ENCODE results near the gene PELO.

The PELO gene

DNA sequence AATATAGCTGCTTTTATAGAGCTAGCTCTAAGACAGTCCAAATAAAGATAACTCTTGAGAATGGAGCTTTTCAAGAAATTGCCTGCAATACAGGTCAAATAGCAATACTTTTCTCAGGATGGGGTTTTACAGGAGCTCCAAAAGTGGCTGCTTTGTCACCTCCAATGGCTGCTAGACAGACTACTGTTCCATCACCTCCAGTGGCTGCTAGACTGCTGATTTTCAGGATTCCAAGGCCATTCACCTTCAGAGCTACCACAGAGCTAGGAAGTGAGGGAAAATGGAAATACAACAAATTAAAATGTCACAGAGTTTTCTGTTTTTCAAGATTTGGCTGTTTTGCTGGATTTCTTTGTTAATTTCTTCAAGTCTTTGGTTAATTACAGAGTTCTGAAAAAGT lies 8.5 kb upstream of the PELO start:
- H3K4me3 ChIP-seq (ENCODE audit: low read depth, low read length): no peak overlapping the region
- TF ChIP-seq, protein P1, sequence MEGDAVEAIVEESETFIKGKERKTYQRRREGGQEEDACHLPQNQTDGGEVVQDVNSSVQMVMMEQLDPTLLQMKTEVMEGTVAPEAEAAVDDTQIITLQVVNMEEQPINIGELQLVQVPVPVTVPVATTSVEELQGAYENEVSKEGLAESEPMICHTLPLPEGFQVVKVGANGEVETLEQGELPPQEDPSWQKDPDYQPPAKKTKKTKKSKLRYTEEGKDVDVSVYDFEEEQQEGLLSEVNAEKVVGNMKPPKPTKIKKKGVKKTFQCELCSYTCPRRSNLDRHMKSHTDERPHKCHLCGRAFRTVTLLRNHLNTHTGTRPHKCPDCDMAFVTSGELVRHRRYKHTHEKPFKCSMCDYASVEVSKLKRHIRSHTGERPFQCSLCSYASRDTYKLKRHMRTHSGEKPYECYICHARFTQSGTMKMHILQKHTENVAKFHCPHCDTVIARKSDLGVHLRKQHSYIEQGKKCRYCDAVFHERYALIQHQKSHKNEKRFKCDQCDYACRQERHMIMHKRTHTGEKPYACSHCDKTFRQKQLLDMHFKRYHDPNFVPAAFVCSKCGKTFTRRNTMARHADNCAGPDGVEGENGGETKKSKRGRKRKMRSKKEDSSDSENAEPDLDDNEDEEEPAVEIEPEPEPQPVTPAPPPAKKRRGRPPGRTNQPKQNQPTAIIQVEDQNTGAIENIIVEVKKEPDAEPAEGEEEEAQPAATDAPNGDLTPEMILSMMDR (IDR thresholded peaks at IDR 0.05; ENCODE audit: low read depth, low read length, missing control alignments): no peak
- no peak for DNase-seq (ENCODE audit: low read depth)

DNA sequence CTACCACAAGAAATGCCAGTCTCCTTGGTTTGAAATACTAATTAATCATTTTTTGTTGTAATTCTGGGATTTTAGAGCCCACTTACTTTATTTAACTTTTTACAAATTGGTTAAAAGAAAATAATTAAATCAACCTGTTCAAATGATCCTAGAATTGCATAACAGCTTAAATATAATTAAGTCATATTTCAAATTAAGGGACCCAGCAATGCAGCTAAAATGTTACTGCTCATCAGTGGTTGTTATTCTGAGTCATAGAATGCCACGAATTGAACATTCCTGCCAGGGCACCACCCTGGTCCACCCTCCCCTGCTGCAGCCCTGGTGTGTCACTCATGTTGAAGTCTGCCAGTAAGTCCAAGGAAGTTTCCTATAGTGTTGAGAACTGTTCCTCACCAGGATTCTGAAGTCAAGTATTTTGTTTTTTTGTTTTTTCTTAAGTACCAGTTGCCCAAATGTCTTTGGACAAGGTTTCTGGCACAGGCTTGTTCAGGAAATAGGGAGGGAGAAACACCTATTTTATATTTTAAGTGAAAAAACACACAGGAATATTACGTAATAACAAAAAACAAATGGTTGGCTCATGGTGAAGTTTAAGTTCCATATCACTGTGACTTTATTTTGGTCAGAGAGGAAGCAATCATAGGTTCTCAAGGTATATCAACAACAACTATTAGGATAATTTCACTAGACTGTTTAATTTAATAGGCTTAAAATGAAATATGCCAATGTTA lies 4.3 kb upstream of the PELO start:
- H3K4me3 ChIP-seq (ENCODE audit: low read depth, low read length): no peak overlapping the region
- TF ChIP-seq, protein P1 (IDR thresholded peaks at IDR 0.05; ENCODE audit: low read depth, low read length, missing control alignments): no peak
- no peak for DNase-seq (ENCODE audit: low read depth)

DNA sequence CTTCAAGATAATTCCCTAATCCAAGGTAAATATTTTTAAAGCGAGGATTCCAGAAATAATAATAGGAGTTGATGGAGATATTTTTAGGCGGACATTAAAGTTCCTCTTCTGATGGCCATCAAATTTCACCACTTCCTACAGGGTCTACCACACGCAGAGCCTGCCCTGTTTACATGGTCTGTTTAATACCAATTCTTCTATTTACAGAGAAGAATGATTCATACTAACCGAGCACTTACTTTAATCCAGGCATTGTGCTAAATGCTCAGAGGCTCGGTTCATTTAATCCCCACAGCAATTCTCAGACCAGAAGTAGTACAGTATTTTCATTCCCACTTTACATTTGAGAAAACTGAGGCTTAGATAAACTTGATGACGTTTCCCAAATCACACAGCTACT lies 3.0 kb upstream of the PELO start:
- no peak for DNase-seq (ENCODE audit: low read depth)
- TF ChIP-seq, protein P1 (IDR thresholded peaks at IDR 0.05; ENCODE audit: low read depth, low read length, missing control alignments): no peak
- H3K4me3 ChIP-seq (ENCODE audit: low read depth, low read length): no peak overlapping the region

DNA sequence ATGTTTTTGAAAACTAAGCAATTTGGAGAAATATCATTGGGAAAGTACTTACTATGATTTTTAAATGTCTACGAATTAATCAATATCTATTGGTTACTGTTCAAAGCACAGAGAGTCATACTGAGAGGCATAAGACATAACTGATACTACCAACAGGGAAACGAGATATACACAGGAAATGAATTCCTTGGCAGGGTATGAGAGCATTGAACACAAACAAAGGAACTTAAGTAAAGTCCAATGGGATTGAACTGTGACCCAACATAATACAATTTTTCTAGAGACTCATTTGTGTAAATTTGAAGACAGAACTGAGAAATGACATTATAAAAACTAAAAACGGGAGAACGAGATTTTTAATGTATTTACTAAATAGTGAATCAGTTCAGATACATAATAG lies 1.3 kb upstream of the PELO start:
- H3K4me3 ChIP-seq (ENCODE audit: low read depth, low read length): no peak overlapping the region
- TF ChIP-seq, protein P1 (IDR thresholded peaks at IDR 0.05; ENCODE audit: low read depth, low read length, missing control alignments): no peak
- no peak for DNase-seq (ENCODE audit: low read depth)

DNA sequence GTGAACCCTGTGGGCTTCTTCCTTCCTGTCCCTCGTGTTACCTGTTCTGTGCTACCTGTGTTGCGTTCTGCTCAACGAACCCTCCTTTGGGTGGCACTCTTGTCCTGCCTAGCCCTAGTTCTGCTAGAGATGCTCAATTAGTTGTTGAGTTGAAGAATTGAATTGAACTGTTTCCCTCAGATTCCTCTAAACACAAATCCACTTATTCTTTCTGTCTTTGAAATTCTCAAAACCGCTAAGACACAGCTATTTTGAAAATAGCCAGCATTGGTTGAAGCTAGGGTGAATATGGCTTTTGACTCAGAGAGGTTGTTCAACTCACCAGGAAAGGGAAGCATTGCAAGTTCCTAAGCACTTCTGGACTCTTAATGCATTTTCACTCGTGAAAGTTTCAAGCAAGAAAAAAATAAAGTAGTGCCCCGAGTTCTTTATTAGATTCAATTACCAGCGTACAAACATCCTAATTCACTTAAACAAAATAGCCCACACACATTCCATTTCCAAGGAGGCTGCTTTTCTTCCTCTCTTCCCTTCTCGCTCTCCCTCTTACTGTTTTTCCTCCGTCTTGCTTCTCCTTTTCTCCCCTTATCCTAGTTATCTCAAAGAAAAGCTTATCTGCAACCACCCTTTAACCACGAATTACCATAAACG lies 642 bp upstream of the PELO start:
- DNase-seq (ENCODE audit: low read depth): no peak
- TF ChIP-seq, protein P1 (IDR thresholded peaks at IDR 0.05; ENCODE audit: low read depth, low read length, missing control alignments): peak; percentile 51
- peak overlapping the region; percentile 51; the same call in 1 of the 2 replicates for H3K4me3 ChIP-seq (ENCODE audit: low read depth, low read length)

DNA sequence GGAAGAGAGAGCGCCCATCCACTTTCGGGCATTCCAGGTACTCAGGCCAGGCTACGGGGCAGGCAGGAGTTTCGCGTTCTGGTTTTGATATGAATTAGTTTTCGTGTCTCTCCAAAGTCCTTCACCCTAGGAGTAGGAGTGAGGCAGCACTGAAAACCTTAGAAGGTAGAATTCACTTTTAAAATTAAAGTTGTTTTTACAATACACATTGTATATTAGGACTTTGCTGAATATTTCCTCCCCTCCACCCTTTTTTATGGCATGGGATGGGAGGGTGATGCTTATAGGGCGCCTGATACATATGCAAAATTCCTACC lies 747 bp downstream of the PELO start:
- no peak for DNase-seq (ENCODE audit: low read depth)
- H3K4me3 ChIP-seq (ENCODE audit: low read depth, low read length): peak overlapping the region; percentile 51; the same call in 1 of the 2 replicates
- TF ChIP-seq, protein P1 (IDR thresholded peaks at IDR 0.05; ENCODE audit: low read depth, low read length, missing control alignments): no peak

DNA sequence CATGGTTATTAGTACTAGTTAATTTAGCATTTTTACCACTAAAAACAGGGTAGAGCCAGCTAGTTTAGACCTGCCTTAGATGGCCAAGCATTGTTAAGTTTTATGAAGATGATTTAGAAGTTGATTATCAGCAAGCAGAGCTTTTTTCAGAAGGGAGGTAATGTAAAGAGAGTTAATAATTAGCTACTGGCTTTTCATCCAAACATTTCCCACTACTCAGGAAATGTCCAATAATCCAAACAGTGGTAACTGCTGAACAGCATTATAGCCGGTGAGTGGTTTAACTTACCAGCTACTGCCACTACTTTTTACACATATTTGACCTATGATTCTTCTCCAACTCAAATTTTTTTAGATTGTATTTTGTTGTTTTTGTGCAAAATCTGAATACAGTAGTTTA lies 1.7 kb downstream of the PELO start:
- H3K4me3 ChIP-seq (ENCODE audit: low read depth, low read length): no peak overlapping the region
- TF ChIP-seq, protein P1 (IDR thresholded peaks at IDR 0.05; ENCODE audit: low read depth, low read length, missing control alignments): no peak
- no peak for DNase-seq (ENCODE audit: low read depth)
